IMR-90 (cell line): ENCODE measurements around the gene CMSS1. TPM values are rescaled to one million over a fixed set of nuclear protein-coding genes. Genes with fewer than 3 reads are reported as not detected.

ENCODE experiments used
- ATAC-seq: fragments of 200-7000 bp; cut with Tn5 transposase; 2 replicates; pipeline ENCODE4 v1.9.1; 2020; ENCODE audit warnings: low read depth, mild to moderate bottlenecking, moderate library complexity
- BruUV-seq: library from RNA; stranded (reverse); fragments of 400-500 nt; replicated peaks from 2 replicates; lab custom pipeline; 2021; lab: Mats Ljungman, UMichigan
- CTCF ChIA-PET: fragments of 300-600 bp; formaldehyde crosslinking; extraction: SDS; loops from one replicate; lab custom pipeline; 2021; ENCODE audit warnings: antibody characterized with exemption; lab: Yijun Ruan, JAX
- POLR2A ChIA-PET: fragments of 300-600 bp; sonication (Branson Sonifier 250); formaldehyde crosslinking; loops from one replicate; lab custom pipeline; 2022; ENCODE audit warnings: antibody characterized with exemption; ENCODE audit not compliant: unreplicated experiment; lab: Charles Lee
- DNase-seq: peaks from one replicate; pipeline ENCODE4 v3.0.0; 2013
- H2AFZ ChIP-seq: replicated peaks from 2 replicates; pipeline ENCODE3; 2013; ENCODE audit warnings: low read length, mild to moderate bottlenecking; ENCODE audit not compliant: poor library complexity
- H2AK5ac ChIP-seq: 2 replicates; pipeline ENCODE4 v1.6.1; 2013; ENCODE audit warnings: low read depth, low read length, inconsistent platforms
- H2AK9ac ChIP-seq: replicated peaks from 2 replicates; pipeline ENCODE3; 2013; ENCODE audit warnings: mild to moderate bottlenecking, low read depth, low read length, moderate library complexity; ENCODE audit not compliant: poor library complexity
- H2BK120ac ChIP-seq: 2 replicates; pipeline ENCODE4 v1.6.1; 2013; ENCODE audit warnings: low read depth, low read length, inconsistent platforms
- H2BK15ac ChIP-seq: 3 replicates; pipeline ENCODE4 v1.6.1; 2013; ENCODE audit warnings: low read depth, low read length, inconsistent platforms
- H2BK20ac ChIP-seq: 2 replicates; pipeline ENCODE4 v1.6.1; 2013; ENCODE audit warnings: low read depth, mild to moderate bottlenecking, inconsistent platforms, low read length, moderate library complexity
- H2BK5ac ChIP-seq: 2 replicates; pipeline ENCODE4 v1.6.1; 2013; ENCODE audit warnings: mild to moderate bottlenecking, low read depth, low read length, inconsistent platforms; ENCODE audit not compliant: poor library complexity, severe bottlenecking
- H3K14ac ChIP-seq: replicated peaks from 2 replicates; pipeline ENCODE4 v1.6.1; 2013; ENCODE audit warnings: low read depth, low read length, inconsistent platforms
- H3K18ac ChIP-seq: 2 replicates; pipeline ENCODE4 v1.6.1; 2013; ENCODE audit warnings: low read depth, low read length, control low read depth
- H3K23ac ChIP-seq: 2 replicates; pipeline ENCODE4 v1.6.1; 2013; ENCODE audit warnings: low read depth, low read length, inconsistent platforms
- H3K27ac ChIP-seq: 2 replicates; pipeline ENCODE4 v1.5.1; 2013; ENCODE audit warnings: mild to moderate bottlenecking, control low read depth, low read length; ENCODE audit not compliant: insufficient read depth
- H3K27me3 ChIP-seq: 2 replicates; pipeline ENCODE4 v1.6.1; 2013; ENCODE audit warnings: low read length; ENCODE audit not compliant: control insufficient read depth, insufficient read depth
- H3K36me3 ChIP-seq: 2 replicates; pipeline ENCODE4 v1.6.1; 2013; ENCODE audit warnings: low read length, mixed read lengths; ENCODE audit not compliant: control insufficient read depth, insufficient read depth
- H3K4ac ChIP-seq: 2 replicates; pipeline ENCODE4 v1.6.1; 2013; ENCODE audit warnings: low read depth, low read length, inconsistent platforms
- H3K4me1 ChIP-seq: 2 replicates; pipeline ENCODE4 v1.6.1; 2013; ENCODE audit warnings: low read length, mixed read lengths; ENCODE audit not compliant: control insufficient read depth, insufficient read depth
- H3K4me2 ChIP-seq: 2 replicates; pipeline ENCODE4 v1.6.1; 2013; ENCODE audit warnings: low read depth, mild to moderate bottlenecking, control low read depth, low read length, moderate library complexity
- H3K4me3 ChIP-seq: 2 replicates; pipeline ENCODE4 v1.5.1; 2013; ENCODE audit warnings: low read depth, mild to moderate bottlenecking, control low read depth, low read length, moderate library complexity; ENCODE audit not compliant: insufficient read depth
- H3K56ac ChIP-seq: 2 replicates; pipeline ENCODE4 v1.6.1; 2013; ENCODE audit warnings: low read length, inconsistent platforms; ENCODE audit not compliant: insufficient read depth; ENCODE audit errors: extremely low read depth
- H3K79me1 ChIP-seq, 2 experiments: 2 replicates each; pipeline ENCODE4 v1.6.1; 2013; ENCODE audit warnings: low read length in 2 of 2, inconsistent platforms in 1 of 2, low read depth in 1 of 2
- H3K9ac ChIP-seq: 2 replicates; pipeline ENCODE4 v1.6.1; 2013; ENCODE audit warnings: low read depth, low read length, control low read depth
- H3K9me1 ChIP-seq: 2 replicates; pipeline ENCODE4 v1.6.1; 2013; ENCODE audit warnings: low read length, inconsistent platforms; ENCODE audit not compliant: insufficient read depth
- H3K9me3 ChIP-seq: 2 replicates; pipeline ENCODE4 v1.6.1; 2013; ENCODE audit warnings: low read length; ENCODE audit not compliant: control insufficient read depth, insufficient read depth
- H4K20me1 ChIP-seq: 2 replicates; pipeline ENCODE4 v1.6.1; 2013; ENCODE audit warnings: low read length, inconsistent platforms; ENCODE audit not compliant: insufficient read depth
- H4K5ac ChIP-seq: 2 replicates; pipeline ENCODE4 v1.6.1; 2013; ENCODE audit warnings: mild to moderate bottlenecking, low read depth, low read length, control low read depth
- H4K8ac ChIP-seq, 2 experiments: 2 replicates each; pipeline ENCODE4 v1.6.1; 2013; ENCODE audit warnings: low read depth in 2 of 2, low read length in 2 of 2, control low read depth in 1 of 2, inconsistent platforms in 1 of 2
- H4K91ac ChIP-seq: 2 replicates; pipeline ENCODE4 v1.6.1; 2013; ENCODE audit warnings: low read depth, low read length, inconsistent platforms; ENCODE audit not compliant: insufficient read depth
- BHLHE40 ChIP-seq: fragments of 150-350 bp; IDR thresholded peaks from 2 replicates; pipeline ENCODE4 v1.6.1; 2016; ENCODE audit warnings: mild to moderate bottlenecking, low read depth, low read length
- CEBPB ChIP-seq: IDR thresholded peaks from 2 replicates; pipeline ENCODE4 v1.6.1; 2012; ENCODE audit warnings: low read depth, low read length, improper control_type of control experiment
- FOS ChIP-seq: fragments of 150-350 bp; IDR thresholded peaks from 2 replicates; pipeline ENCODE4 v1.6.1; 2016; ENCODE audit warnings: low read depth, low read length
- MXI1 ChIP-seq: IDR thresholded peaks from 2 replicates; pipeline ENCODE4 v1.6.1; 2012; ENCODE audit warnings: low read depth, mild to moderate bottlenecking, low read length, moderate library complexity, borderline replicate concordance
- NFE2L2 ChIP-seq: fragments of 150-350 bp; IDR thresholded peaks from 2 replicates; pipeline ENCODE4 v1.6.1; 2016; ENCODE audit warnings: low read depth, mild to moderate bottlenecking, low read length
- POLR2A ChIP-seq: IDR thresholded peaks from 2 replicates; pipeline ENCODE4 v1.6.1; 2012; ENCODE audit warnings: mild to moderate bottlenecking, low read depth, low read length
- RAD21 ChIP-seq: IDR thresholded peaks from 2 replicates; pipeline ENCODE4 v1.6.1; 2012; ENCODE audit warnings: low read length, improper control_type of control experiment
- RCOR1 ChIP-seq: IDR thresholded peaks from 2 replicates; pipeline ENCODE4 v1.6.1; 2012; ENCODE audit warnings: mild to moderate bottlenecking, low read length, improper control_type of control experiment; ENCODE audit not compliant: insufficient replicate concordance
- WGBS, 2 experiments: methylation state at CpG; one replicate each; pipeline versions ENCODE4 v1.1.5 to v1.1.7; 2013; ENCODE audit warnings: missing lambda C conversion rate in 2 of 2; ENCODE audit not compliant: insufficient read length in 1 of 2; ENCODE audit errors: extremely low coverage in 2 of 2; 5-methylcytosine and 5-hydroxymethylcytosine counted together
- dilution Hi-C: fragments of 300-500 bp; cut with HindIII; formaldehyde crosslinking; loops from one replicate; pipeline ENCODE4 v1.14.3; 2018; ENCODE audit warnings: low sequenced_read_pairs; ENCODE audit not compliant: unreplicated experiment
- in situ Hi-C: fragments of 300-500 bp; cut with MboI; formaldehyde crosslinking; loops from 3 replicates; pipeline ENCODE4 v1.14.3; 2019; ENCODE audit warnings: low sequenced_read_pairs, inconsistent platforms, mixed read lengths
- intact Hi-C: fragments of 100-400 bp; cut with micrococcal nuclease; formaldehyde crosslinking; loops from 2 replicates; pipeline ENCODE4 v1.10.0; 2022
- polyA plus RNA-seq, 3 experiments: library from polyadenylated mRNA; depleted of rRNA; stranded (reverse); fragments of >200 nt; gene quantifications; 2 replicates each; pipeline ENCODE4 v1.2.3, GENCODE V29; 2012; ENCODE audit warnings: low replicate concordance in 1 of 3
- total RNA-seq: library from RNA; depleted of rRNA; stranded (reverse); fragments of >200 nt; gene quantifications from 2 replicates; pipeline ENCODE4 v1.2.3, GENCODE V29; 2012

The CMSS1 gene
- total and polyA plus RNA-seq, 2 of the 4 experiments (the other 2 are of a cell fraction) = 12.5 to 13.6 TPM

DNA sequence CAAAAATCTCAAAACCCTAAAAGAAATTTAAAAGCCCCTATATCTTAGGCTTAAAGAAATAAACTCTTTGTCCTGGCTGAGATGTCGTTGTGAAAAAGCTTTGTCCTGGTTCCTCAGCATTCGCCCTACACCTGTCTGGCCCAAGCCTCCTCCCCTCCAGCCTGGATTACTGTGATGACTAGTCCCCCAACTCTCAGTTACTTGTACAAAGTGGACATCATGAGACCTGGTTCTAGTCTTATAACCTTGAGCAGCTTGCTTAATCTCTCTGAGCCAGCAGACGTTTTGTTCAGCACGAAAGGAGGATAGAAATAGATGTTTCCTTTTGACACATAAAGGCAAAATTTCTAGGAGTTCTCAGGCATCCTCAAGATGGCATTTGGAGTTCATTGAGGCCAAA is 245.0 kb downstream of the CMSS1 start (continued):
- no peak for TF ChIP-seq RAD21
- TF ChIP-seq BHLHE40 = no peak
- no peak for TF ChIP-seq RCOR1
- no peak for TF ChIP-seq POLR2A
- TF ChIP-seq NFE2L2 = no peak
- TF ChIP-seq FOS = no peak

DNA sequence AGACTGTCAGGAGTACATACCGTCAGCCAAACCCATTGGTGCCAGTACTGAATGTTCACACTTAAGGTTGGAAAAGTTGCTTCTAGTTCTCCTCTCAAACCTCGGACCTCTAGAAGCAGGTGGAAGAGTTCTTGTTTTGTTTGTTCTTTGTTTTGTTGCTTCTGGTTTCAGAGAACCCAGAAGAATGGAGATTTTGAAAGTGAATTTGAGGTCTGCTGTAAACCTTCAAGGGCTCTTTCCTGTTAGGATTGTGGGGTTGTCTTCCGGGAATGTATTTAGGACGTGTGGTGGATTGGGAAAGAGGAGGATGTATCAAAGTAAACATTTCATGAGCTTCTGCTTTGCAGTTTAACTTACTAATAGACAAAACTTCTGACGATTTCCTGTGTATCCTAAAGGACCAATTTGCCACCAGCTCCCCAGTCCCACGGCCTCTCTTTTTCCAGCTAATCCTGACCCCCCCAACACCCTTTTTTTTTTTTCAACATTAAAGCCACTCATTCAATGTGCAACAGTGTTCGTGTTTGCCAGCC is 246.3 kb downstream of the CMSS1 start:
- H3K9me3 ChIP-seq = no peaks in the 10 kb centered on the region
- H3K36me3 ChIP-seq = no peaks in the 10 kb centered on the region
- peak overlapping the region; percentile 100 for H2BK5ac ChIP-seq
- peak overlapping the region; percentile 98 for H3K27ac ChIP-seq
- peak overlapping the region; percentile 99 for H2BK15ac ChIP-seq
- ATAC-seq = peak; percentile 70
- ChIA-PET CTCF (interaction anchor here (1.7 kb wide), 1 partner anchor 190 kb away, joined by 5 read pairs; no protein-coding TSS in a partner anchor), POLR2A (interaction anchor here (0.6 to 1.3 kb wide), 13 partner anchors 7 to 576 kb away, joined by 3 to 12 read pairs (median 3); no protein-coding TSS in a partner anchor)
- H3K18ac ChIP-seq = peak overlapping the region; percentile 99
- peak overlapping the region; percentile 99 for H3K4ac ChIP-seq
- no peaks in the 10 kb centered on the region for H3K27me3 ChIP-seq
- H3K4me2 ChIP-seq = peak overlapping the region; percentile 97
- H2AK5ac ChIP-seq = peak overlapping the region; percentile 87
- H4K91ac ChIP-seq = peak overlapping the region; percentile 99
- peak overlapping the region; percentile 25 for H2AFZ ChIP-seq
- no TSS peak for BruUV-seq
- H3K9me1 ChIP-seq = peaks cover 3% of the 10 kb centered on the region; the same call in 1 of the 2 replicates
- TF ChIP-seq MXI1 (no peak), CEBPB (peak; percentile 89)
- H2AK9ac ChIP-seq = no peak overlapping the region
- H4K5ac ChIP-seq = peak overlapping the region; percentile 99
- intact Hi-C loops = no loop called here
- peak overlapping the region; percentile 100 for H2BK120ac ChIP-seq
- H3K4me1 ChIP-seq = peaks cover 12% of the 10 kb centered on the region
- dilution Hi-C loops = no loop called here
- in situ Hi-C loops = loop anchor here (10.0 to 25.0 kb wide), 3 partner anchors 102 to 202 kb away; no protein-coding TSS in a partner anchor
- peak overlapping the region; percentile 88 for H3K9ac ChIP-seq
- H3K14ac ChIP-seq = peak overlapping the region; percentile 100
- peak overlapping the region; percentile 96 for H3K56ac ChIP-seq
- DNase-seq = peak; percentile 90
- peak overlapping the region; percentile 99 for H3K23ac ChIP-seq
- H4K8ac ChIP-seq = peak overlapping the region; percentile 92 to 97
- peak overlapping the region; percentile 38; the same call in 1 of the 2 replicates for H3K4me3 ChIP-seq
- WGBS, 2 experiments = no CpG with 5 or more reads among the region's 7 CpGs
- no peaks in the 10 kb centered on the region for H4K20me1 ChIP-seq
- H2BK20ac ChIP-seq = peak overlapping the region; percentile 100
- peaks cover 0 to 20% of the 10 kb centered on the region in 2 experiments; a peak in 2 of 4 replicates for H3K79me1 ChIP-seq
